Measurements from ENCODE around the gene ITGA11. TPM values are rescaled to one million over a fixed set of nuclear protein-coding genes. Genes with fewer than 3 reads are reported as not detected.

Gene ITGA11
- total and polyA plus RNA-seq, 2 experiments from 2014 or later: 0.03 to 0.40 TPM

- no peaks in the 10 kb centered on the region for H4K20me1 ChIP-seq (replicated peaks; ENCODE audit: insufficient read depth)
- no peak overlapping the region for H3K27ac Mint-ChIP-seq
Measured at GRCh38 chr15:68413363-68414205, 18.4 kb downstream of the ITGA11 start.

More at GRCh38 chr15:68413363-68414205, 18.4 kb downstream of the ITGA11 start:
- TF ChIP-seq JUNB (IDR thresholded peaks at IDR 0.05; ENCODE audit: unreplicated experiment) (no peak), NANOG (IDR thresholded peaks at IDR 0.05; ENCODE audit: borderline replicate concordance) (no peak), EZH2 (IDR thresholded peaks at IDR 0.05; ENCODE audit: low read depth, unreplicated experiment) (no peak), CREB1 (CRISPR knock-in tag; IDR thresholded peaks at IDR 0.05; ENCODE audit: low read depth) (no peak), POLR2AphosphoS5 (IDR thresholded peaks at IDR 0.05; ENCODE audit: low read depth) (no peak), CTCF (conservative IDR thresholded peaks at IDR 0.05; ENCODE audit: low read depth in 2 of 2) (no peak), ZNF462 (CRISPR knock-in tag; IDR thresholded peaks at IDR 0.05) (no peak)
- H3K4me3 ChIP-seq: no peak overlapping the region
- H3K4me2 ChIP-seq: no peak overlapping the region
- ATAC-seq (no peak), DNase-seq (ENCODE audit: low spot score) (no peak)
- H2AFZ ChIP-seq: no peak overlapping the region
- 0 out of 2 replicates have a peak, but pooled peaks cover 4% of the 10 kb centered on the region for H3K9me2 ChIP-seq (ENCODE audit: insufficient read depth)
- H3K27me3 ChIP-seq (ENCODE audit: insufficient read depth): no peaks in the 10 kb centered on the region
- H3K4me1 ChIP-seq (ENCODE audit: insufficient read depth): 0 out of 2 replicates have a peak, but pooled peaks cover under 1% of the 10 kb centered on the region
- Mint-ChIP-seq H3K4me1 (peaks cover under 1% of the 10 kb centered on the region; the same call in 2 of the 3 replicates), H3K4me3 (no peak overlapping the region), H3K27me3 (ENCODE audit: insufficient read depth, low read depth, poor library complexity) (peaks cover 1% of the 10 kb centered on the region), H3K36me3 (ENCODE audit: low read depth) (no peaks in the 10 kb centered on the region), H3K9me3 (no peaks in the 10 kb centered on the region)
- no peaks in the 10 kb centered on the region for H3K79me2 ChIP-seq (replicated peaks; ENCODE audit: insufficient read depth)
- no peak overlapping the region for H3K27ac ChIP-seq (ENCODE audit: low read depth)
- no peaks in the 10 kb centered on the region for H3K36me3 ChIP-seq (ENCODE audit: insufficient read depth)
- H3F3A ChIP-seq (replicated peaks; ENCODE audit: low read depth): no peaks in the 10 kb centered on the region

All from GM23338 (cell line).